SHP77 (cell line): Measurements from ENCODE around the gene GIPC2.

Experiments
- DNase-seq, 2 experiments: peaks; one replicate each; lab custom pipeline; 2025; lab: John Stamatoyannopoulos, UW

Gene GIPC2

GRCh38 chr1:78146205-78146771 lies 100.5 kb downstream of the GIPC2 start:
- DNase-seq: no peak

GRCh38 chr1:78147031-78147430 lies 101.3 kb downstream of the GIPC2 start:
- DNase-seq: no peak

GRCh38 chr1:78153092-78153736 lies 107.4 kb downstream of the GIPC2 start:
- no peak for DNase-seq

- no peak for DNase-seq
These were observed 109.4 kb downstream of the GIPC2 start for GRCh38 chr1:78155121-78155520.

GRCh38 chr1:78156805-78157521 lies 111.2 kb downstream of the GIPC2 start:
- no peak for DNase-seq

GRCh38 chr1:78165816-78166215 lies 120.0 kb downstream of the GIPC2 start:
- no peak for DNase-seq

- DNase-seq: no peak
These were observed 122.5 kb downstream of the GIPC2 start for GRCh38 chr1:78168306-78168705.

- no peak for DNase-seq
These were observed 125.1 kb downstream of the GIPC2 start for GRCh38 chr1:78170859-78171258.

GRCh38 chr1:78171736-78172590 lies 126.2 kb downstream of the GIPC2 start:
- DNase-seq: no peak

GRCh38 chr1:78176448-78176847 lies 130.7 kb downstream of the GIPC2 start:
- DNase-seq: peak; percentile 9 to 19

- DNase-seq: no peak
These were observed 132.0 kb downstream of the GIPC2 start for GRCh38 chr1:78177708-78178270.

- no peak for DNase-seq
These were observed 133.1 kb downstream of the GIPC2 start for GRCh38 chr1:78178816-78179215.

GRCh38 chr1:78184460-78185072 lies 138.8 kb downstream of the GIPC2 start:
- DNase-seq: no peak
